Measurements from ENCODE around the gene CEP192.
"Not testable (repeated sequence)": the region's sequence is repeated elsewhere in the genome, so short reads cannot be mapped to it uniquely, and the experiment has no call there.

CEP192 gene

DNA sequence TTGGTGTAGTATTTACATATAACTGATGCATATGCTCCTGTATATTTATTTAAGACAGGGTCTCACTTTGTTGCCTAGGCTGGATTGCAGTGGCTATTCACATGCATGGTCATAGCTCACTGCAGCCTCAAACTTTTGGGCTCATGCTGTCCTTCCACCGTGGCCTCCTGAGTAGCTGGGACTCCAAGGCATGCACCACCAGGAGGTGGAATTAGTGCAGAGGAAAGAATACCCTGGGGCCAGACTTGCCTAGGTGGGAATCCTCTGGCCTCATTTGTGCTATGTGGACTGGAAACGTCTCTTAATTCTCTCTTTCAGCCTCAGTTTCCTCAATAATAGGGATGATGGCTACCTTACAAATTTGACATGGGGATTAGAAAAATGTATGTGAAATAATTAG lies 2.3 kb downstream of the CEP192 start:
- no peak for DNase-seq (ENCODE audit: low read depth)
- no peak overlapping the region; the same call in 1 of the 2 replicates for H3K4me3 ChIP-seq (ENCODE audit: low read depth, low read length)
- TF ChIP-seq, protein P1, sequence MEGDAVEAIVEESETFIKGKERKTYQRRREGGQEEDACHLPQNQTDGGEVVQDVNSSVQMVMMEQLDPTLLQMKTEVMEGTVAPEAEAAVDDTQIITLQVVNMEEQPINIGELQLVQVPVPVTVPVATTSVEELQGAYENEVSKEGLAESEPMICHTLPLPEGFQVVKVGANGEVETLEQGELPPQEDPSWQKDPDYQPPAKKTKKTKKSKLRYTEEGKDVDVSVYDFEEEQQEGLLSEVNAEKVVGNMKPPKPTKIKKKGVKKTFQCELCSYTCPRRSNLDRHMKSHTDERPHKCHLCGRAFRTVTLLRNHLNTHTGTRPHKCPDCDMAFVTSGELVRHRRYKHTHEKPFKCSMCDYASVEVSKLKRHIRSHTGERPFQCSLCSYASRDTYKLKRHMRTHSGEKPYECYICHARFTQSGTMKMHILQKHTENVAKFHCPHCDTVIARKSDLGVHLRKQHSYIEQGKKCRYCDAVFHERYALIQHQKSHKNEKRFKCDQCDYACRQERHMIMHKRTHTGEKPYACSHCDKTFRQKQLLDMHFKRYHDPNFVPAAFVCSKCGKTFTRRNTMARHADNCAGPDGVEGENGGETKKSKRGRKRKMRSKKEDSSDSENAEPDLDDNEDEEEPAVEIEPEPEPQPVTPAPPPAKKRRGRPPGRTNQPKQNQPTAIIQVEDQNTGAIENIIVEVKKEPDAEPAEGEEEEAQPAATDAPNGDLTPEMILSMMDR (IDR thresholded peaks at IDR 0.05; ENCODE audit: low read depth, low read length, missing control alignments) = no peak

DNA sequence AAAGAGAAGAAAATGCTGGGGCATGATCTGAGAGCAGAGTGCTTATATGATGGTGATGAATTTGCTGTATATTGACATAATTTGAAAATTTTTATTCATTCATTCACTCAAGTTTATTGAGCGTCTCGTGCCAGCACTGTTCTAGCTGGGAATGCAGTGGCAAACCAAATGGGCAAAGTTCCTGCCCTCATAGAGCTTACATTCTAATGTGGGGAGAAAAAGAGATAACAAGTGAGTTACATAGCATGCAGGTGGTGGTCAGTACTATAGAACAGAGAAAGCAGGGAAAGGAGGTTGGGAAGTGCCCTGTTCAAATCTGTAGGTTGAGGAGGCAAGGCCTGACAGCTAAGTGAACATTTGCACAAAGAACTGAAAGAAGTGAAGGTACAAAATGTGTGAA lies 4.3 kb downstream of the CEP192 start:
- no peak for DNase-seq (ENCODE audit: low read depth)
- H3K4me3 ChIP-seq (ENCODE audit: low read depth, low read length) = no peak overlapping the region
- TF ChIP-seq, protein P1 (IDR thresholded peaks at IDR 0.05; ENCODE audit: low read depth, low read length, missing control alignments) = no peak

DNA sequence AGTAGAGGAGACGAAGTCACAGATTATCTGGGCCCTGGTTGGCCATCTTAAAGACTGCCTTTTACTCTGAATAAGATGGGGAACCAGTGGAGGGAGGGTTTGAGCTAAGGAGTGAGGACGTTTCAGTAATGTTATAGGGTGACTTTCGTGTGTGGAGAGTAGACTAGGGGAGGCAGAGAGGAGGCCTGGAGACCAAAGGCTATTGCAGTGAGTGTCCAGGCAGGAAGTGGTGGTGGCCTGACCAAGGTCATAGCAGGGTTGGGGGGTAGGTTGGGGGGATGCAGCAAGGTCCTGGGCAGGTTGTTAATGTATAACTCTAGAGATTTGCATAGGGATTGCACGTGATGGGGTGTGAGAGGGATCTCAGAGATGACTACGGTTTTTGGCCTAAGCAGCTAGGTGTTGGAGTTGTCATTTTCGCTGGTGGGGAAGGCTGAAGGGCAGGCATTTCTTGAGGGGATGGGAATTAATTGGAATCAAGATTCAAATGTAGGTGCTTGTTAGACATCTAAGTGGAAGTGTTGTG lies 4.9 kb downstream of the CEP192 start:
- DNase-seq (ENCODE audit: low read depth) = no peak
- no peak overlapping the region; the same call in 1 of the 2 replicates for H3K4me3 ChIP-seq (ENCODE audit: low read depth, low read length)
- TF ChIP-seq, protein P1 (IDR thresholded peaks at IDR 0.05; ENCODE audit: low read depth, low read length, missing control alignments) = no peak

DNA sequence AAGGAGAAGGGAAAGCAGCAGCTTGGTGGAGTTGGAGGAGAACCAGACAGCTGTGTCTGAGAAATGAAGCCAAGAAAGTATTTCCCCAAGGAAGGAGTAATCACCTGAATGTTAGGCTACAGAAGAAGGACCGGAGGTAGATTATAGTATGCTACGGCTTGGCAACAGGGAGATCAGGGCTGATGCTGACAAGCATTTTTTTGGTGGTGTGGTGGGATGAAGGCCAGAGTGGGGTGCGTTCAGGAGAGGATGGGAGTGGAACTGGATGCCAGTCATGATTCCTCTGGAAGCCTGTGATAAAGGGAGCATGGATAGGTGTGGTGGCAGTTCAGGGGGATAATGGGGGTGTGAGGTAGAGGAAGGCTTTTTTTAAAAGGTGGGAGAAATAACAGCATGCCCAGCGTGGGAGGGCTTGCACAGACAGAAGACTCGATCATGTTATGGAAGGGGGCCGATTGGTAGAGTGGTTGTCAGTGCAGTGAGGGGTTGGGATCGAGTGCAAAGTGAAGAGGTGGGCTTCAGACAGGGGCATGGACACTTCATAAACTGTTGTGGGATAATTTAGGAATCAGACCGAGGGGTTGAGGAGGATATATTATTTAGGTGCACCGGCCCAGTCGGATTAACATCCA lies 5.6 kb downstream of the CEP192 start:
- no peak overlapping the region; the same call in 1 of the 2 replicates for H3K4me3 ChIP-seq (ENCODE audit: low read depth, low read length)
- TF ChIP-seq, protein P1 (IDR thresholded peaks at IDR 0.05; ENCODE audit: low read depth, low read length, missing control alignments) = no peak
- no peak for DNase-seq (ENCODE audit: low read depth)

DNA sequence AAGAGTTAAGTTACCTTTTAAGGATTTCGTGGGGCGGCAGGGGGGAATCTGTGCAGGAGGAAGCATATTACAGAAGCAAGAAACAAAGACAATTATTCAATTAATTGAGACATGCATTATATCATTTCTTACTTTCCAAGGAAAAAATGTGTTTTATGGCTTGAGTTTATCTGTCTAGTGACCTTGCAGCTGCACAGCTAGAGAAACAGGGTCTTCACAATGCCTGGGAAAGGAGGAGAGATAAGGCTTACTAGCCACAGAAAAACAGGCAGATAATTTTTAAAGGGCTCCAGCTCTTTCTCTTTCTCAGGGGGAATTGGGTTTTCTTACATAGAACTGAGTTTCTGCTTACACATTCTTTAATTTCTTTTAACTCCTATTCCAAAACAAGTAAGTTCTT lies 6.2 kb downstream of the CEP192 start:
- not testable (repeated sequence) for DNase-seq (ENCODE audit: low read depth)

DNA sequence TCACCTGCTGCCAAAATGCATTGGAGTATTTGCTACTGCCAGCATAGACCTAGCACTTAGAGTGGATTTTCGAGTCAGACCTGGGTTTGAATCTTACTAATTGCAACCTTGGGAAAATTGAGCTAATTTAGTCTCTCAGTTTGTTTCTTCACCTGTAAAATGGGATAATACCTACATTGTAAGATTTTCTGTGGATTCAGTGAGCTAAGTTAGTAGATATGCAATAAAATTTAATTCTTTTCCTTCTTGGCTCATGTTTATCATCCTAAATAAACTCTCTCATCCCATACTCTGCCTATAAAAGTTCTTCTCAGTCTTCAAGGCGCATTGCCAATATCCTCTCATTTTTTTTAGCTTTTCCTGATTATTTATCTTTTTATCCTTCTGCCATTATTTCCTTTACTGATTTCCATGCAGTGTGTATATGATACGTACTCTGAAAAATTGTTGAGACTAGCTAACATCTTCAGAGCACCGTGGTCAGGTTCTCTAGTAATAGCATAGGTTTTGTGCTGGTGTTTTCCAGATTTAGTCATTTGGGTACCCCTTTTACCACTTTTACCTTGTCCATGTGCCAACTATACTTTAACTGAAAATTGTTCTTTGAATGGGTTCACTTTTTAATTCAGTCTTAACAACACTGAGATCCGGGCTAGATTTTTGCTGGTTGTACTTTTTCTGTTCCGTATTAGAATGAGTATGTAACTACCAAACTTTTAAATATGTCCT lies 7.3 kb downstream of the CEP192 start:
- H3K4me3 ChIP-seq (ENCODE audit: low read depth, low read length) = peak overlapping the region; percentile 13; the same call in 1 of the 2 replicates
- DNase-seq (ENCODE audit: low read depth) = no peak
- TF ChIP-seq, protein P1 (IDR thresholded peaks at IDR 0.05; ENCODE audit: low read depth, low read length, missing control alignments) = no peak

More for the DNA sequence above, 6.2 kb downstream of the CEP192 start:
- H3K4me3 ChIP-seq (ENCODE audit: low read depth, low read length) = not testable (repeated sequence)

DNA sequence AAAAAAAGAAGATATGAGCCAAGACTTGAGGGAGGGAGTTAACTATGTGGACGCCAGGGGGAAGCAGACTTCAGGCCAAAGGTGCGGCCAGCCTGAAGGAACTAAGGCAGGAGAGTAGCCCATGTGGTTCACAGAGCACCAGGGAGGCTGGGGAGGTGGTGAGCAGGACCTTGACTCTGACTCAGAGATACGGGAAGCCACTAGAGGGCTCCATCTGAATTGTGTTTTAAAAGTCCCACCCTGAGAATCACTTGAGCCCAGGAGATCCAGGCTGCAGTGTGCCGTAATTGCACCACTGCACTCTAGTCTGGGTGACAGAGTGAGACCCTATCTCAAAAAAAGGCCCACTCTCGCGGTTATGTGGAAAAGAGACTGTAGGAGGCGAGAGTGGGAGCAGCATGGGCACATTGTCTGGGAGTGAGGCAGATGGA lies 12.3 kb downstream of the CEP192 start:
- DNase-seq (ENCODE audit: low read depth) = no peak
- TF ChIP-seq, protein P1 (IDR thresholded peaks at IDR 0.05; ENCODE audit: low read depth, low read length, missing control alignments) = peak; percentile 62
- H3K4me3 ChIP-seq (ENCODE audit: low read depth, low read length) = no peak overlapping the region

Data from GM12864 (cell line).